RCC 7860 (cell line): ENCODE results near the gene RAB22A.

Experiments
- DNase-seq: peaks from one replicate; pipeline ENCODE4 v3.0.0-alpha.2; 2015; ENCODE audit warnings: low spot score
- FAIRE-seq: peaks from 2 replicates; lab custom pipeline; 2012; peaks lifted over from hg19 to GRCh38; lab: Jason Lieb, UNC

RAB22A gene

GRCh38 chr20:58384821-58385220 lies 75.3 kb downstream of the RAB22A start:
- FAIRE-seq: no peak
- no peak for DNase-seq

GRCh38 chr20:58388028-58388601 lies 78.6 kb downstream of the RAB22A start:
- FAIRE-seq (no peak), DNase-seq (no peak)

GRCh38 chr20:58388882-58389323 lies 79.4 kb downstream of the RAB22A start, which contains the start of gene VAPB:
VAPB (plus strand) TSS chr20:58389229; CDS start chr20:58389460, 231 bp downstream.
- FAIRE-seq (peak; percentile 29), DNase-seq (peak; percentile 90)

- FAIRE-seq: no peak
- no peak for DNase-seq
These were observed 79.9 kb downstream of the RAB22A start for GRCh38 chr20:58389324-58389967.

GRCh38 chr20:58389968-58390658 lies 80.6 kb downstream of the RAB22A start:
- DNase-seq: no peak
- FAIRE-seq: no peak

- FAIRE-seq: no peak
These were observed 81.1 kb downstream of the RAB22A start for GRCh38 chr20:58390659-58391035.

GRCh38 chr20:58392286-58392685 lies 82.8 kb downstream of the RAB22A start:
- no peak for FAIRE-seq
- no peak for DNase-seq

More at GRCh38 chr20:58390659-58391035, 81.1 kb downstream of the RAB22A start:
- no peak for DNase-seq

- no peak for DNase-seq
- no peak for FAIRE-seq
These were observed 83.8 kb downstream of the RAB22A start for GRCh38 chr20:58393299-58393698.

GRCh38 chr20:58394801-58395200 lies 85.3 kb downstream of the RAB22A start:
- DNase-seq: no peak
- no peak for FAIRE-seq

- DNase-seq: no peak
These were observed 86.1 kb downstream of the RAB22A start for GRCh38 chr20:58395604-58396003.

GRCh38 chr20:58397429-58397828 lies 87.9 kb downstream of the RAB22A start:
- FAIRE-seq: no peak
- DNase-seq: no peak

More at GRCh38 chr20:58395604-58396003, 86.1 kb downstream of the RAB22A start:
- FAIRE-seq: no peak

GRCh38 chr20:58398254-58398653 lies 88.7 kb downstream of the RAB22A start:
- FAIRE-seq: no peak
- no peak for DNase-seq

GRCh38 chr20:58399926-58400325 lies 90.4 kb downstream of the RAB22A start:
- no peak for DNase-seq
- no peak for FAIRE-seq

- no peak for FAIRE-seq
- DNase-seq: no peak
These were observed 91.6 kb downstream of the RAB22A start for GRCh38 chr20:58401162-58401561.

GRCh38 chr20:58402305-58402704 lies 92.8 kb downstream of the RAB22A start:
- FAIRE-seq (no peak), DNase-seq (no peak)

GRCh38 chr20:58402827-58403226 lies 93.3 kb downstream of the RAB22A start:
- FAIRE-seq: no peak
- no peak for DNase-seq

- DNase-seq: no peak
- FAIRE-seq: no peak
These were observed 93.8 kb downstream of the RAB22A start for GRCh38 chr20:58403272-58403671.

- FAIRE-seq (no peak), DNase-seq (no peak)
These were observed 96.2 kb downstream of the RAB22A start for GRCh38 chr20:58405504-58406291.

GRCh38 chr20:58406422-58407001 lies 97.0 kb downstream of the RAB22A start:
- FAIRE-seq (peak; percentile 69), DNase-seq (no peak)

GRCh38 chr20:58407201-58407873 lies 97.8 kb downstream of the RAB22A start:
- FAIRE-seq (peak; percentile 84), DNase-seq (peak; percentile 39)
